Uterus (tissue), 4 donors: Measurements from ENCODE around the gene FOXD4L5. TPM values are rescaled to one million over a fixed set of nuclear protein-coding genes. Genes with fewer than 3 reads are reported as not detected.
"Not testable (repeated sequence)": the region's sequence is repeated elsewhere in the genome, so short reads cannot be mapped to it uniquely, and the experiment has no call there.

Experiments
- DNase-seq, 2 donors: peaks; one replicate each; pipeline ENCODE4 v3.0.0-alpha.2; 2019 to 2020
- H3K27ac ChIP-seq, 2 donors: fragments of 200-600 bp; sonication (generic); 1 replicate in 1 of 2; 2 replicates in 1 of 2; pipeline ENCODE4 v1.5.1; 2016 to 2018
- H3K27me3 ChIP-seq, 2 donors: fragments of 200-600 bp; sonication (generic); one replicate each; pipeline ENCODE4 v1.5.1; 2018 to 2019; ENCODE audit warnings: control low read depth in 1 of 2
- H3K36me3 ChIP-seq, 2 donors: fragments of 200-600 bp; sonication (generic); one replicate each; pipeline ENCODE4 v1.5.1; 2019; ENCODE audit warnings: control low read depth in 1 of 2
- H3K4me1 ChIP-seq, 2 donors: fragments of 200-600 bp; sonication (generic); one replicate each; pipeline ENCODE4 v1.5.1; 2018 to 2019; ENCODE audit warnings: control low read depth in 1 of 2
- H3K4me3 ChIP-seq, 2 donors: fragments of 200-600 bp; sonication (generic); 1 replicate in 1 of 2; 2 replicates in 1 of 2; pipeline ENCODE4 v1.5.1; 2018 to 2019; ENCODE audit warnings: mild to moderate bottlenecking in 1 of 2
- H3K9me3 ChIP-seq, 2 donors: fragments of 200-600 bp; sonication (generic); one replicate each; pipeline ENCODE4 v1.5.1; 2019; ENCODE audit warnings: control low read depth in 1 of 2
- intact Hi-C: fragments of 100-400 bp; cut with DNase I; formaldehyde crosslinking; loops from one replicate; pipeline ENCODE4 v1.15.1; 2023; ENCODE audit warnings: low total_unique reads
- small RNA-seq: library from RNA; depleted of rRNA; stranded (forward); fragments of <200 nt; gene quantifications from one replicate; pipeline ENCODE3, GENCODE V24; 2016
- total RNA-seq, 4 donors: library from RNA; depleted of rRNA in 3 of 4; stranded (reverse); fragments of >200 nt in 3 of 4; gene quantifications; one replicate each; pipeline versions ENCODE4 v1.1.0 to v1.2.4, GENCODE V29; 2014 to 2023
- donor health status: DM: yes; HTN: yes; CAD: no.

Gene FOXD4L5
- under 1 TPM in 2 of 4 donors, not detected in 2; 0.14 to 0.37 TPM for total RNA-seq

GRCh38 chr9:65285109-65285508 lies at the start of gene FOXD4L5:
Gene FOXD4L5 (minus strand): TSS chr9:65285209. CDS start chr9:65284377, 832 bp downstream.
- H3K4me1 ChIP-seq, intact Hi-C loops, H3K36me3 ChIP-seq, H3K4me3 ChIP-seq, DNase-seq, H3K27me3 ChIP-seq, H3K27ac ChIP-seq, H3K9me3 ChIP-seq: not testable (repeated sequence)

- H3K4me3 ChIP-seq, H3K9me3 ChIP-seq, H3K27ac ChIP-seq, H3K27me3 ChIP-seq, DNase-seq, H3K4me1 ChIP-seq, intact Hi-C loops, H3K36me3 ChIP-seq: not testable (repeated sequence)
Observed at GRCh38 chr9:65283943-65284342, 1.1 kb downstream of the FOXD4L5 start.

GRCh38 chr9:65282976-65283375 lies 2.0 kb downstream of the FOXD4L5 start:
- H3K27ac ChIP-seq, intact Hi-C loops, DNase-seq, H3K27me3 ChIP-seq, H3K4me1 ChIP-seq, H3K9me3 ChIP-seq, H3K4me3 ChIP-seq, H3K36me3 ChIP-seq: not testable (repeated sequence)

Small RNA genes lying within 50 kb of the gene (small RNA-seq; reads per million reads assigned to genes)
- not detected for gene IGKV1OR9-1
